Thyroid gland (tissue), 4 donors: ENCODE measurements around the gene JMJD1C.

ENCODE experiments used
- CTCF ChIP-seq, 6 experiments: fragments of 200-600 bp in 3 of 6; fragments of 450-650 bp in 3 of 6; sonication (generic) in 3 of 6; IDR thresholded peaks; one replicate each; pipeline ENCODE4 v1.5.1; 2016 to 2019; ENCODE audit warnings: antibody characterized with exemption in 6 of 6, mild to moderate bottlenecking in 2 of 6, inconsistent platforms in 1 of 6, moderate library complexity in 1 of 6
- POLR2A ChIP-seq, 2 donors: fragments of 450-650 bp; IDR thresholded peaks; one replicate each; pipeline ENCODE4 v1.6.1; 2017; ENCODE audit warnings: antibody characterized with exemption in 2 of 2, mild to moderate bottlenecking in 2 of 2, moderate library complexity in 1 of 2

- TF ChIP-seq CTCF (IDR thresholded peaks at IDR 0.05), result no peak
- no peak for TF ChIP-seq POLR2A (IDR thresholded peaks at IDR 0.05)
These were observed 27.0 kb downstream of the JMJD1C start for GRCh38 chr10:63438506-63439498.
